GM12878 (cell line): ENCODE results near the gene CCDC12. TPM values are rescaled to one million over a fixed set of nuclear protein-coding genes. Genes with fewer than 3 reads are reported as not detected.

Experiments used
- ATAC-seq: fragments of 200-7000 bp; cut with Tn5 transposase; 3 replicates; pipeline ENCODE4 v1.9.1; 2020; ENCODE audit warnings: mild to moderate bottlenecking, moderate library complexity
- BruUV-seq: library from RNA; stranded (reverse); fragments of 400-500 nt; replicated peaks from 2 replicates; lab custom pipeline; 2021; lab: Mats Ljungman, UMichigan
- CTCF ChIA-PET: fragments of 300-600 bp; sonication (Branson Sonifier 250); formaldehyde crosslinking; extraction: SDS; loops from one replicate; lab custom pipeline; 2021; ENCODE audit warnings: inconsistent platforms; lab: Yijun Ruan, JAX
- POLR2A ChIA-PET: fragments of 350-600 bp; formaldehyde crosslinking; extraction: SDS; loops from one replicate; lab custom pipeline; 2021; ENCODE audit warnings: inconsistent platforms; lab: Charles Lee
- RAD21 ChIA-PET: fragments of 300-600 bp; sonication (Branson Sonifier 250); formaldehyde crosslinking; loops from one replicate; lab custom pipeline; 2023; ENCODE audit warnings: antibody characterized with exemption; ENCODE audit not compliant: unreplicated experiment; lab: Charles Lee
- SMC1A ChIA-PET: fragments of 300-600 bp; sonication (Branson Sonifier 250); formaldehyde crosslinking; loops from one replicate; lab custom pipeline; 2023; ENCODE audit not compliant: unreplicated experiment, uncharacterized antibody; lab: Charles Lee
- DNase-seq: peaks from one replicate; pipeline ENCODE4 v3.0.0-alpha.2; 2011; ENCODE audit warnings: low read depth, low spot score
- FAIRE-seq: peaks from 3 replicates; lab custom pipeline; 2011; peaks lifted over from hg19 to GRCh38; lab: Jason Lieb, UNC
- H2AFZ ChIP-seq: 2 replicates; pipeline ENCODE4 v1.6.0; 2011; ENCODE audit warnings: low read depth, low read length, control low read depth; ENCODE audit not compliant: control insufficient read depth
- H3K27ac ChIP-seq: 2 replicates; pipeline ENCODE4 v1.5.1; 2011; ENCODE audit warnings: control low read depth; ENCODE audit not compliant: control insufficient read depth, insufficient read depth
- H3K27me3 ChIP-seq, 2 experiments: replicated peaks in 1 of 2; 2 replicates each; pipeline versions ENCODE4 v1.6.0 to v1.6.1; 2011; ENCODE audit warnings: low read length in 1 of 2; ENCODE audit not compliant: control insufficient read depth in 2 of 2, insufficient read depth in 2 of 2
- H3K36me3 ChIP-seq, 2 experiments: 2 replicates each; pipeline ENCODE4 v1.5.1; 2011; ENCODE audit warnings: low read length in 1 of 2; ENCODE audit not compliant: control insufficient read depth in 2 of 2, insufficient read depth in 2 of 2
- H3K4me1 ChIP-seq: 2 replicates; pipeline ENCODE4 v1.6.1; 2011; ENCODE audit warnings: mild to moderate bottlenecking, low read length, moderate library complexity, mixed read lengths; ENCODE audit not compliant: control insufficient read depth, insufficient read depth
- H3K4me2 ChIP-seq: 2 replicates; pipeline ENCODE4 v1.6.0; 2011; ENCODE audit warnings: control low read depth; ENCODE audit not compliant: control insufficient read depth, insufficient read depth
- H3K4me3 ChIP-seq: fragments of 200-600 bp; sonication (generic); 2 replicates; pipeline ENCODE4 v1.5.1; 2016
- H3K79me2 ChIP-seq: 2 replicates; pipeline ENCODE4 v1.6.0; 2011; ENCODE audit warnings: low read length; ENCODE audit not compliant: control insufficient read depth, insufficient read depth
- H3K9ac ChIP-seq: 2 replicates; pipeline ENCODE4 v1.8.0; 2011; ENCODE audit warnings: low read length, control low read depth, mixed read lengths; ENCODE audit not compliant: control insufficient read depth, insufficient read depth
- H3K9me3 ChIP-seq: replicated peaks from 3 replicates; pipeline ENCODE4 v1.5.1; 2011; ENCODE audit warnings: mild to moderate bottlenecking, low read length; ENCODE audit not compliant: control insufficient read depth, insufficient read depth
- H4K20me1 ChIP-seq: 2 replicates; pipeline ENCODE4 v1.6.0; 2011; ENCODE audit not compliant: control insufficient read depth, insufficient read depth
- GABPA ChIP-seq: IDR thresholded peaks from 2 replicates; pipeline ENCODE4 v1.6.1; 2014; ENCODE audit warnings: antibody characterized with exemption, low read depth, mild to moderate bottlenecking, inconsistent platforms
- IRF4 ChIP-seq: IDR thresholded peaks from 2 replicates; pipeline ENCODE4 v1.6.1; 2011; ENCODE audit warnings: low read depth, low read length
- JUNB ChIP-seq: IDR thresholded peaks from 2 replicates; pipeline ENCODE4 v1.6.1; 2016; ENCODE audit warnings: antibody characterized with exemption, mild to moderate bottlenecking
- KAT2A ChIP-seq: conservative IDR thresholded peaks from 2 replicates; pipeline ENCODE4 v1.6.1; 2011; ENCODE audit warnings: low read depth, low read length; ENCODE audit not compliant: control insufficient read depth
- MEF2A ChIP-seq: IDR thresholded peaks from 2 replicates; pipeline ENCODE4 v1.6.1; 2011; ENCODE audit warnings: low read depth, mild to moderate bottlenecking, low read length, moderate library complexity; ENCODE audit not compliant: insufficient read depth
- PAX5 ChIP-seq: IDR thresholded peaks from 2 replicates; pipeline ENCODE4 v1.6.1; 2011; ENCODE audit warnings: low read depth, low read length, borderline replicate concordance
- PAX8 ChIP-seq: fragments of 450-650 bp; IDR thresholded peaks from 2 replicates; pipeline ENCODE4 v1.6.1; 2017; ENCODE audit warnings: mild to moderate bottlenecking, moderate library complexity
- POLR2AphosphoS5 ChIP-seq: IDR thresholded peaks from 2 replicates; pipeline ENCODE4 v1.6.1; 2011; ENCODE audit warnings: mild to moderate bottlenecking, low read length, inconsistent platforms
- RBBP5 ChIP-seq: fragments of 200-600 bp; sonication (generic); conservative IDR thresholded peaks from 2 replicates; pipeline ENCODE4 v1.6.1; 2016
- RUNX3 ChIP-seq: IDR thresholded peaks from 2 replicates; pipeline ENCODE4 v1.6.1; 2012; ENCODE audit warnings: low read length, inconsistent platforms
- WRNIP1 ChIP-seq: IDR thresholded peaks from 2 replicates; pipeline ENCODE4 v1.6.1; 2011; ENCODE audit warnings: low read depth, low read length, improper control_type of control experiment, borderline replicate concordance
- WGBS: methylation state at CpG from one replicate; pipeline ENCODE4 v1.1.6; 2016; ENCODE audit warnings: low lambda C conversion rate; ENCODE audit not compliant: insufficient replicate concordance, insufficient coverage; ENCODE audit errors: missing lambda C conversion rate; 5-methylcytosine and 5-hydroxymethylcytosine counted together
- in situ Hi-C: fragments of 300-500 bp; cut with MboI; formaldehyde crosslinking; loops from 9 replicates; pipeline ENCODE4 v1.14.3; 2018; ENCODE audit warnings: mixed read lengths
- intact Hi-C: fragments of 100-400 bp; cut with micrococcal nuclease; formaldehyde crosslinking; loops from one replicate; pipeline ENCODE4 v1.14.2; 2022; ENCODE audit not compliant: unreplicated experiment
- polyA plus RNA-seq, 11 experiments: library from polyadenylated mRNA; depleted of rRNA in 4 of 11; unstranded in 6 of 11; stranded (reverse) in 5 of 11; fragments of >200 nt; fragmentation: Nextera tagmentation in 4 of 11; fragmentation: Illumina TruSeq in 1 of 11; extraction: Ambion mirVana in 4 of 11; extraction: Trizol in 1 of 11; gene quantifications; 1 replicate in 1 of 11; 2 replicates in 10 of 11; pipeline versions ENCODE4 v1.2.1 to v1.2.3, GENCODE V29; 2011 to 2016; ENCODE audit warnings: inconsistent platforms in 2 of 11, missing spikeins in 2 of 11, low read depth in 1 of 11
- total RNA-seq, 4 experiments: library from RNA; depleted of rRNA in 3 of 4; stranded (reverse); fragments of >200 nt in 3 of 4; fragmentation: Illumina TruSeq in 1 of 4; extraction: Trizol in 1 of 4; gene quantifications; 2 replicates each; pipeline versions ENCODE4 v1.2.1 to v1.2.3, GENCODE V29; 2013 to 2021
- TF ChIP-seq, protein P1 (sequence below): IDR thresholded peaks from 2 replicates; pipeline ENCODE4 v1.6.1; 2012; ENCODE audit warnings: improper control_type of control experiment, low read depth, low read length; ENCODE audit not compliant: insufficient replicate concordance
- TF ChIP-seq, protein P2 (sequence below): fragments of 450-650 bp; formaldehyde crosslinking; IDR thresholded peaks from 2 replicates; pipeline ENCODE4 v1.4.0; 2022; ENCODE audit warnings: mild to moderate bottlenecking, moderate library complexity
- TF ChIP-seq, protein P3 (sequence below): fragments of 450-650 bp; IDR thresholded peaks from 2 replicates; pipeline ENCODE4 v1.6.1; 2017; ENCODE audit warnings: mild to moderate bottlenecking

CCDC12 gene
- total and polyA plus RNA-seq, 10 of the 15 experiments (the other 5 are each of a cell fraction or from before 2014, with no cell fraction given): 9.2 to 91.4 (median 61.3) TPM

DNA sequence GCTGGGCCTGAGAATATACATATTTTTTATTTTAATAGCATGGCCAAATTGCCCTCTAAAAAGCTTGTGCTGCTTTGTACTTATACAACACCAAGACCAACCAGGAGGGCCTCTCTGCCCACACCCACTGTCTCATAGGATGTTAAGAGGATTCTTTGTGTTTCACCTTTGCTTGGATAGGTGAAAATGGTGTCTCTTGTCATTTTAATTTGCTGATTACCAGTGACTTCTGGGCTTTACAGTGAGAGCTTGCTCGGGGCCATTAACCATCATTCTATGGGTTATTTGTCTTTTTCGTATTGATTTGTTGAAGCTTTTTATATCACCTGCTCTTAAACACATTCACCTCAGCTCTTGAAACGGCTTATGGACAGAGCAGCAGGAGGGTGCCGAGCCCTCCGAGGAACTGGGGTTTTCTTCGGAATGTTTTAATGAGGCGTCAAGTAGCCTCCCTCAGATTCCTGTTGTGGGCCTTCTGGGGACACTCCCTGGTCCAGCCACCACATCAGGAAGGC is 88.5 kb downstream of the CCDC12 start:
- Histone ChIP-seq H3K36me3 (no peaks in the 10 kb centered on the region), H3K4me2 (no peak overlapping the region), H3K4me3 (no peak overlapping the region), H4K20me1 (peaks cover 3% of the 10 kb centered on the region; the same call in 1 of the 2 replicates), H3K79me2 (no peaks in the 10 kb centered on the region), H3K27me3 (peaks cover 10 to 18% of the 10 kb centered on the region in 2 experiments), H3K9me3 (no peaks in the 10 kb centered on the region), H3K4me1 (no peaks in the 10 kb centered on the region), H2AFZ (no peak overlapping the region), H3K9ac (no peak overlapping the region), H3K27ac (no peak overlapping the region)
- in situ Hi-C loops (no loop called here), intact Hi-C loops (no loop called here)
- FAIRE-seq (no peak), DNase-seq (no peak), ATAC-seq (no peak)
- SMC1A ChIA-PET: no interaction called here
- CTCF ChIA-PET: interaction anchor here (0.9 to 1.1 kb wide), 2 partner anchors 21 to 22 kb away, joined by 3 to 5 read pairs; no protein-coding TSS in a partner anchor
- no TSS peak for BruUV-seq
- POLR2A ChIA-PET: no interaction called here
- RAD21 ChIA-PET: no interaction called here
- 23% methylated on average over 6 of the region's 7 CpGs for WGBS
- TF ChIP-seq RUNX3 (no peak), GABPA (no peak), KAT2A (no peak), MEF2A (no peak), PAX8 (no peak), IRF4 (no peak), JUNB (no peak), PAX5 (no peak), WRNIP1 (no peak), POLR2AphosphoS5 (no peak), RBBP5 (no peak)
- TF ChIP-seq, protein P1, sequence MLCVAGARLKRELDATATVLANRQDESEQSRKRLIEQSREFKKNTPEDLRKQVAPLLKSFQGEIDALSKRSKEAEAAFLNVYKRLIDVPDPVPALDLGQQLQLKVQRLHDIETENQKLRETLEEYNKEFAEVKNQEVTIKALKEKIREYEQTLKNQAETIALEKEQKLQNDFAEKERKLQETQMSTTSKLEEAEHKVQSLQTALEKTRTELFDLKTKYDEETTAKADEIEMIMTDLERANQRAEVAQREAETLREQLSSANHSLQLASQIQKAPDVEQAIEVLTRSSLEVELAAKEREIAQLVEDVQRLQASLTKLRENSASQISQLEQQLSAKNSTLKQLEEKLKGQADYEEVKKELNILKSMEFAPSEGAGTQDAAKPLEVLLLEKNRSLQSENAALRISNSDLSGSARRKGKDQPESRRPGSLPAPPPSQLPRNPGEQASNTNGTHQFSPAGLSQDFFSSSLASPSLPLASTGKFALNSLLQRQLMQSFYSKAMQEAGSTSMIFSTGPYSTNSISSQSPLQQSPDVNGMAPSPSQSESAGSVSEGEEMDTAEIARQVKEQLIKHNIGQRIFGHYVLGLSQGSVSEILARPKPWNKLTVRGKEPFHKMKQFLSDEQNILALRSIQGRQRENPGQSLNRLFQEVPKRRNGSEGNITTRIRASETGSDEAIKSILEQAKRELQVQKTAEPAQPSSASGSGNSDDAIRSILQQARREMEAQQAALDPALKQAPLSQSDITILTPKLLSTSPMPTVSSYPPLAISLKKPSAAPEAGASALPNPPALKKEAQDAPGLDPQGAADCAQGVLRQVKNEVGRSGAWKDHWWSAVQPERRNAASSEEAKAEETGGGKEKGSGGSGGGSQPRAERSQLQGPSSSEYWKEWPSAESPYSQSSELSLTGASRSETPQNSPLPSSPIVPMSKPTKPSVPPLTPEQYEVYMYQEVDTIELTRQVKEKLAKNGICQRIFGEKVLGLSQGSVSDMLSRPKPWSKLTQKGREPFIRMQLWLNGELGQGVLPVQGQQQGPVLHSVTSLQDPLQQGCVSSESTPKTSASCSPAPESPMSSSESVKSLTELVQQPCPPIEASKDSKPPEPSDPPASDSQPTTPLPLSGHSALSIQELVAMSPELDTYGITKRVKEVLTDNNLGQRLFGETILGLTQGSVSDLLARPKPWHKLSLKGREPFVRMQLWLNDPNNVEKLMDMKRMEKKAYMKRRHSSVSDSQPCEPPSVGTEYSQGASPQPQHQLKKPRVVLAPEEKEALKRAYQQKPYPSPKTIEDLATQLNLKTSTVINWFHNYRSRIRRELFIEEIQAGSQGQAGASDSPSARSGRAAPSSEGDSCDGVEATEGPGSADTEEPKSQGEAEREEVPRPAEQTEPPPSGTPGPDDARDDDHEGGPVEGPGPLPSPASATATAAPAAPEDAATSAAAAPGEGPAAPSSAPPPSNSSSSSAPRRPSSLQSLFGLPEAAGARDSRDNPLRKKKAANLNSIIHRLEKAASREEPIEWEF: no peak
- TF ChIP-seq, protein P2, sequence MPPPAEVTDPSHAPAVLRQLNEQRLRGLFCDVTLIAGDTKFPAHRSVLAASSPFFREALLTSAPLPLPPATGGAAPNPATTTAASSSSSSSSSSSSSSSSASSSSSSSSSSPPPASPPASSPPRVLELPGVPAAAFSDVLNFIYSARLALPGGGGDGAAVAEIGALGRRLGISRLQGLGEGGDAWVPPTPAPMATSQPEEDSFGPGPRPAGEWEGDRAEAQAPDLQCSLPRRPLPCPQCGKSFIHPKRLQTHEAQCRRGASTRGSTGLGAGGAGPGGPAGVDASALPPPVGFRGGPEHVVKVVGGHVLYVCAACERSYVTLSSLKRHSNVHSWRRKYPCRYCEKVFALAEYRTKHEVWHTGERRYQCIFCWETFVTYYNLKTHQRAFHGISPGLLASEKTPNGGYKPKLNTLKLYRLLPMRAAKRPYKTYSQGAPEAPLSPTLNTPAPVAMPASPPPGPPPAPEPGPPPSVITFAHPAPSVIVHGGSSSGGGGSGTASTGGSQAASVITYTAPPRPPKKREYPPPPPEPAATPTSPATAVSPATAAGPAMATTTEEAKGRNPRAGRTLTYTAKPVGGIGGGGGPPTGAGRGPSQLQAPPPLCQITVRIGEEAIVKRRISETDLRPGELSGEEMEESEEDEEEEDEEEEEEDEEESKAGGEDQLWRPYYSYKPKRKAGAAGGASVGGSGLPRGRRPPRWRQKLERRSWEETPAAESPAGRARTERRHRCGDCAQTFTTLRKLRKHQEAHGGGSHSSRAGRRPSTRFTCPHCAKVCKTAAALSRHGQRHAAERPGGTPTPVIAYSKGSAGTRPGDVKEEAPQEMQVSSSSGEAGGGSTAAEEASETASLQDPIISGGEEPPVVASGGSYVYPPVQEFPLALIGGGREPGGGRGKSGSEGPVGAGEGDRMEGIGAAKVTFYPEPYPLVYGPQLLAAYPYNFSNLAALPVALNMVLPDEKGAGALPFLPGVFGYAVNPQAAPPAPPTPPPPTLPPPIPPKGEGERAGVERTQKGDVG (CRISPR knock-in tag): no peak
- TF ChIP-seq, protein P3, sequence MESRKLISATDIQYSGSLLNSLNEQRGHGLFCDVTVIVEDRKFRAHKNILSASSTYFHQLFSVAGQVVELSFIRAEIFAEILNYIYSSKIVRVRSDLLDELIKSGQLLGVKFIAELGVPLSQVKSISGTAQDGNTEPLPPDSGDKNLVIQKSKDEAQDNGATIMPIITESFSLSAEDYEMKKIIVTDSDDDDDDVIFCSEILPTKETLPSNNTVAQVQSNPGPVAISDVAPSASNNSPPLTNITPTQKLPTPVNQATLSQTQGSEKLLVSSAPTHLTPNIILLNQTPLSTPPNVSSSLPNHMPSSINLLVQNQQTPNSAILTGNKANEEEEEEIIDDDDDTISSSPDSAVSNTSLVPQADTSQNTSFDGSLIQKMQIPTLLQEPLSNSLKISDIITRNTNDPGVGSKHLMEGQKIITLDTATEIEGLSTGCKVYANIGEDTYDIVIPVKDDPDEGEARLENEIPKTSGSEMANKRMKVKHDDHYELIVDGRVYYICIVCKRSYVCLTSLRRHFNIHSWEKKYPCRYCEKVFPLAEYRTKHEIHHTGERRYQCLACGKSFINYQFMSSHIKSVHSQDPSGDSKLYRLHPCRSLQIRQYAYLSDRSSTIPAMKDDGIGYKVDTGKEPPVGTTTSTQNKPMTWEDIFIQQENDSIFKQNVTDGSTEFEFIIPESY: no peak
